GM18520 (cell line): ENCODE measurements around the gene SLC13A3.

Experiments used
- ATAC-seq: cut with Tn5 transposase; IDR thresholded peaks from one replicate; pipeline ENCODE4 v1.9.1; 2021; ENCODE audit not compliant: unreplicated experiment

The SLC13A3 gene

DNA sequence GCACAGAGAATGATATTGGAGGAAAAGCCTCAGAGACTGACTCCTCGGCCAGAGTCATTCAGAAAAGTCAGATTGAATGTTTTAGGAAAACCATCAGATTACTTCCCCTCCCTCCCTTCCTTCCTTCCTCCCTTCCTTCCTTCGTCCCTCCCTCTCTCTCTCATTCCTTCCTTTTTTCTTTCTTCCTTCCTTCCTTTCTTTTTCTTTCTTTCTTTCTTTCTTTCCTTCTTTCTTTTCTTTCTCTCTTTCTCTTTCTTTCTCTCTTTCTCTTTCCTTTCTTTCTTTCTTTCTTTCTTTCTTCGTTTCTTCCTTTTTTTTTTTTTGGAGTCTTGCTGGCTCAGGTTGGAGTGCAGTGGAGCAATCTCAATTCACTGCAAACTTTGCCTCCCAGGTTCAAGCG, 108.2 kb downstream of the SLC13A3 start:
- no peak for ATAC-seq

DNA sequence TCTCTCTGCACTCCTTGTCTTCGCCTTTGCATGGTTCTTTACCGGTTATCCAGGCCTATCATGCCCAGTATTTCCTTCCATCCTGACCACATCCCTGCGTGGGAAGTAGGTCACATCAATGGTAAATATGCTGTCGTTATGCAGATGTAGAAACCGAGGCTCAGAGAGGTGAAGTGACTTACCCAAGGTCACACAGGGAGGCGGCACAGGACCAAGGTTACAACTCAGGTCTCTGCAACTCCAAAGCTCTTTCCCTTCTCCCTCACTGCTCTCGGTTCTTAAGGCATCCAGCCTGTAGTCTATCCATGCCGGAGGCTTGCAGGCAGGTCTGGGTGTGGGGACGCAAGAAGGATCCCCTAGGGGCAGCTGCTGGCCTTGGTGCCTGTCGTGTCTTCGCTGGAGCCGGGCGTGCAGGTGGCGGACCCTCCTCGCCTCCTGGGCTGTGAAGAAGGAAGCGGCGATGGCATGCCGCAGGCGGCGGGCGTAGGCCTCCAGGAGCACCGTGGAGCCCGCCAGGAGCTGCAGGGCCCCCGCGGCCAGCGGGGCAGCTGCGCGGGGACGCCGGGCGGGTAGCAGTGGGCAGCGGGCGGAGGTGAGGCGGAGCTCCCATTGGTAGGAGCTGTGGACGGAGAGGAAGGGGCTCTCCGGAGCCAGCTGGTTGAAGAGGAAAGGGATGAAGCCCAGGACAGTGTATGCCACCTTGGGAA, 109.9 kb downstream of the SLC13A3 start:
- ATAC-seq: no peak

DNA sequence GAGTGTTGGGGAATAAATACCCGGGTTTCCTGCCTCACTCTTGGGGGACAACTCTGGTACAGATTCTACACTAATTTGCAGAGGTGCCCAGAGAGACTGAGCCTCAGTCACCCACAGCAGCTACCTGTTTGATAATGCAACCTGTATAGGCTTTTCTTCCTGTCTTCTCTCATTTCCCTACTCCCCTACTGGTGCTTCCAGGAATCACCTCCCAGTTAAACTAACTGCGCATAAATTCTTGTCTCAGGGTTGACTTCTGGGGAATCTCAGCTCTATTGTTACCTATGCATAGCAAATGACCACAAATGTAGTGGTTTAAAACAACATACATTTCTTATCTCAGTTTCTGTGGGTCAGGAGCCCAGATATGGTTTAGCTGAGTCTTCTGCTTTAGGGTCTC, 112.1 kb downstream of the SLC13A3 start:
- no peak for ATAC-seq

DNA sequence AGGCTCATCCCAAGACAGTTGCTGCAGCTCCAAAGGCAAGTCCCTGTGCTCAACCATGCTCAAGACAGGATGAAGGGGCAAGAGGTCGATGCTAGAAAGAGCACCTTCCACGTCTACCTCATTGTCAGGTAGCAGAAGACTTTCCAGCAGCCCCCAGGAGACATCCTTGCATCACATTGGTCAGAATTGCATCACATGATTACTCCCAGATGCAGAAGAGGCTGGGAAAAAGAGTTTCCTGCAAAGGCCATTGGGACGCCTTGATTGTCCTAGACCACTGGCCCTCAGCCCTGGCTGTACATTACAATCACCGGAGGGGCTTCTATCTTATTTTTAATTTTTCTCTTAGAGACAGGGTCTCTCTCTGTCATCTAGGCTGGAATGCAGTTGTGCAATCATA, 120.6 kb downstream of the SLC13A3 start:
- no peak for ATAC-seq

DNA sequence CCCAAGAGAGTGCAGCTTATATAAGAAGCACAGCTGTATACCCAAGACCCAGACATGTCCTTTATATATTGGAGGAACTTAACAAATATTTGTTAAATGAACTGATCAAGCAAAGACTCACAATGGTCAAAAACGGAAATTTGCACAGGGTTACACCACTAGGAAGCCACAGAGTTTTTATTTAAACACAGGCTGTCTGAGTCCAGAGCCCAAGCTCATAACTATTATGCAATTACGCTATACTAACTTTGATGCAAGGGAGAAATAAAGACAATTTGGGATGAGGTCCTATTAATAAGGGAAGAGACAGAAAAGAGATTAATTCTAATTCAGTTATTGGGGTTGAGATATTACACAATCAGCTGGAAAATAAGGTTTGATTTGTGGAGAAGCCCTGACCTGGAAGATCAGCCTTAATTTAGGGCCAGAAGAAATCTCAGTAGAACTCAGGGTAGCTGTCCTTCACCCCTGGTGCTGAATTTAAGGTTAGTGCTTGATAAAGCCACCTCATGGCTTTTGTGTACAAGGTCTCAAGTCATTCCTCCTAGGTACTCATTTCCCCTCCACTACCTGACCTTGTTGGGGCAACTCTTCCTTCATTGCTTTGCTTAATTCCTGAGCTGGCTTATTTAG, 127.4 kb downstream of the SLC13A3 start:
- no peak for ATAC-seq

DNA sequence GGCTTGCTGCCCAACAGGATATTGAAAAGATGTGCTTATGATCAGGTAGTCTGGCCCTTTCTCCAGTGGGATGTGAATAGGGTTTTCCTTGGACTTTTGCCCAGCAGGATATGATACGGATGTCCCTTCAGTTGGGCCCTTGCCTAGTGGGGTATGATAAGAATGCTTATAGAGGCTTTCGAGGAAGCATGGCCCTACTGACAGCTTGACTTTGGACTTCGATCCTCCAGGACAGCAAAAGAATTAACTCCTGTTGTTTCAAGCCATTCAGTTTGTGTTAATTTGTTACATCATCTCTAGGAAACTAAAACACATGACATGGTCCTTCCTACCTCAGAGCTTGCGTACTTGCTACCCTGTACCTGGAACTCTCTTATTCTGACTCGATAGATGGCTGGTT, 128.2 kb downstream of the SLC13A3 start:
- ATAC-seq: no peak

DNA sequence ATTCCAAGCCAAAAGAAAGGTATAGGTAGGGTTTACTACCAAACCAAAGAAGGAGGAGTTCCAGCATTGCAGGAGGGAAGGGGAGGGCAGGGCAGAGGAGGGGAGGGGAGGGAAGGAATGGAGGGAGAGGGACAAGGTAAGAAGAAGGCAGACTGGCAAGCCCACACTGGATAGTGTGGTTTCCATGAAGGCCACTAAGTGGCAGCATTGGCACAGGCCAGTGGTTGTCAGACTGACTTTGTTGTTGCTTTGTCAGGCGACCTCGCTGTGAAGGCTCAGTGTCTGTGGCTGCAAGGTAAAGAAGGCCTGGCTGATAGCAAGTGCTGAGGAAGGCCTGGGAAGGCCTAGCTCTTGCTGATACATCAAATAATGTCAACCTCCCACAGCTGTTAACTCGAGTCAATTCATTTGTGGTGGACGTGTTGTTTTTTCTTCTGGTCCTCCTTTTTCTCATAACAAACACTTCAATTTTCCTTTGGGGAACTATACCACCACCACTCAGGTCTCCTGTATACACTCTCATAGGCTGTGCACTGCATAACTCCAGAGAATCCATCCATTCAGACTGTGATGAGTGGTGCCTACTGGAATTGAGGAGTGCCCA, 130.2 kb downstream of the SLC13A3 start:
- ATAC-seq: no peak

DNA sequence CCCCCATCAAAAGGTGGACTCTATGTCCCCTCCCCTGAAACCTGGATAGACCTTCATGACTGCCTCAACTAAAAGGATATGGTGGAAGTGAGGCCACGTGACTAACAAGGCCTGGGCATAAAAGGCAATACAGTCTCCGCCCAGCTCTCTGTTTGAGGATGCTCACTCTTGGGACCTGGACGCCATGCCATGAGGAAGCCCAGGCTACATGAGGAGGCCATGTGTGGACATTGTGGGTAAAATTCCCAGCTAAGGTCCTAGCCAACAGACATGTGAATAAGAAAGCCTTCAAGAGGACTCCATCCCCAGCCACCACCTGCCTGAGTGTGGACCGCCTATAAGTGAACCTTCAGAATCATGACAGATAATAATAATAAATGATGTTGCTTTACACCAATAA, 130.7 kb downstream of the SLC13A3 start:
- ATAC-seq: no peak

DNA sequence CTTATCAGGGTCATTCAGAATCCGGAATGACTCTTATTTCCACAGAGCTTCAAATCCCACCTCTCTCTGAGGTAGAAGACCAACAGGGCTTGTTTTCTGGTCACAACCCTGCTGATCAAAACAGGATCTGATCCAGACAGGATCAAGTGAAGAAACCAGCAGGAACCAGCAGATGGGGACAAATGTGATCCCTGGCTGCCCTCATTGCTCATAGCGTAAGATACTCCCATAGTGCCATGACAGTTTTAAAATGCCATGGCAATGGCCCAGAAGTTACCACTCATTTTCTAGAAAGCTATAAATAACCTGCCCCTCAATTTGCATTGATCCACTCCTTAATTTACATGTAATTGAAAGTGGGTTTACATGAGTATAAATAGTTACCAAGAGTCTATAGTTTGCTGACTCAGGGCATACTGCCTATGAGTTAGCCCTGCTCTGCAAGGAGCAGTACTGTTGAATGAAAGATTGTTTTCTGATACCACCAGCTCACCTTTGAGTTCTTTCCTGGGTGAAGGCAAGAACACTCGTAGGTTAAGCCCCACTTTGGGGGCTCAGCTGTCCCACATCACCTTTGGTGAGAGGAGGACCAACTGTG, 131.7 kb downstream of the SLC13A3 start:
- no peak for ATAC-seq

DNA sequence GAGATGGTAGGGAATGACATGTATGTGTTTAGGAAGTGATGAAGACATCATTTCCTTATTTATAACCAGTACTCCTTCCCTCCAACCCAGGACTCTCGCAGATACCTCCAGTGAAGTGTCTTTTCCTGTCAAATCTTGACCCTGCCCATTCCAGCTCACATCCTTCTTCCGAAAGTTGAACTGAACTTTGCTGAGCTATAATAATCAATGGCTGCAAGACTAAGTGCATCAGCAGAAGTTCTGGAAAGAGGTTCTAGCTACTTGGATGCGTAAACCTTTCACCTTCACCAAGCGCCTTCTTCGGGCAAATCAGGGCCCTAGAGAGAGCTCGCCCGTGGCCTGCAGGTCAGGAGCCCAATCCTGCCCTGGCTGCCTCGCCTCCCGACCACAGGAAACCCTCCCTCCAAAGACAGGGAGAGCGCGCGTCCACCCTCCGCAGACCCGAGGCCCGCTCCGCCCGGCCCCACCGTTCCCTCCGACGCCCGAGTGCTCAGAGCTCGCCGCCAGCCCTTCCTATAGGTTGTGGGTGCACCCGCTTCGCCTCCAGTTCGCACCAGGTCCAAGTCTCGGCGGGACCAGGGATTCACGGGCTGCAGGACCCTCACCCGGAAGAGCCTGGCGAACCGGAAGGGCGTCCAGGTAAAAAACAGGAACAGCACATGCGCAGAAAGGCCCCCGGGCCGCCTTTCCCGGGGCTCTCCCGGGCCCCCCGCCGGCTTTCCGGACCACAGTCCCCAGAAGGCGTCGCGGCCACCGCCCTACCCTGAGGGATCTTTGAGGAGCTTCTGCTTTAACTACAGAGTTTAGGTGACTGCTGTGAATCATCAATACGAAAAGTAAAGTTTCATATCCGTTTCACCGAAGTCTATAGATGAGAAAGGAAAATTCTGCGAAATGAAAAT, 138.1 kb downstream of the SLC13A3 start, which contains the start of gene ZNF334:
Gene ZNF334 (minus strand): TSS at position 617 of the 902 bp plus-strand sequence. CDS start 1,457 bp downstream, outside the sequence.
- ATAC-seq: no peak

DNA sequence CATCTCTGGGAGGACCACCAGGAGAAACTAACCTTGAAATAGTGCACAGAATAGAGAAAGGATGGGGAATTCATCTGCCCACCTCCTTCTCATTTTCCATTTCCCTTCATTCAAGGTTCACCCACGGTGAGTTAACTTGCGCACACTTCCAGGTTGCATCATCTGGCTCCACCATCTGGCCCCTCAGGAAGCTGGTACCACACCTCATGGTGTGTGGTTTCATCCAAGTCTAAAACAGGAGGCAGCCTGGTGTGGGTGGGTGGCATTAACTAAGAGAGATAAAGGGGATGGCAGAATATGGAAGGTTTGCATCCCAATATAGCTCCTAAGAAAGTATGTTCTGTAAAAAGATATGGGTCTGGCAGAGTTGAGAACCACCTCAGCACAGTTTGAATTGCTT, 141.7 kb downstream of the SLC13A3 start:
- ATAC-seq: no peak
